Ammon's horn (tissue), 1 donor: ENCODE results near the gene BCL7C.
"Not testable (repeated sequence)": the region's sequence is repeated elsewhere in the genome, so short reads cannot be mapped to it uniquely, and the experiment has no call there.

Experiments
- DNase-seq: peaks from one replicate; pipeline ENCODE4 v3.0.0-alpha.2; 2016; ENCODE audit warnings: low spot score

The BCL7C gene

DNA sequence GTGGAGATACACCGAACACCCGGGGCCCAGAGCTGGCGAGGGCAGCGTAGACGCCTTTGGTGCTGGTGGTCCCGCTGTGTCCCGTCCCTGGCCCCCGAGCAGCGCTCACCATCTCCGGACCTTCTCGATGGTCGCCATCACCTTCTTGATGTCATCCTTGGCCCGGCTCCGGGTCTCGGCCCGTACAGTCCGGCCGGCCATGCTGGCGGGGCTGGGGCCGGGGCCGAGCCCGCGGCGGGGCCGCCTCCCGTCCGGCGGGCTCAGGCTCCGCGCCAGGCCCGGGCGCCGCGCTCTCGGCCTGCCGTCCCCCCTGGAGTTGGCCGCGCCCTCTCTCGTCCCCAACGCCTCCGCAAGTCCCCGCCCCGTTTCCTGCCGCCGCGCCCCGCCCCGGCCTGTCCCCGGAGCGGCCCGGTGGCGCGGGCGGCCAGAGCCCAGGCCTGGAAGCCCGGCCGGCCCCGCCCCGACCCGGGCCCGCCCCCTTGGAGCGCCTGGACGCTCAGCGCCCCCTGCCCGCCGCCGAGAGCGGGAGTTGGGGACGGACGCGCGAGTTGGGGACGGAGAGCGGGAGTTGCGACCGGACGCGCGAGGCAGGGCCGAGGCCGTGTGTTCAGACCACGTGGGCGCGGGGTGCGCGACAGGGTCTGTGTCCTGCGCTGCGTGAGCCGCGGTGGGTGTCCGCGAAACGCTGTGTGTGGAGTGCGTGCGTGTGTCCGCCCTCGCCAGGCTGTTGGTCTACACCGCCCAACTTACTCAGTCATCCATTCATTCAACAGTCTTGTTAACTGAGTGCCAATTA is at the start of gene BCL7C:
Gene BCL7C, minus strand, starts transcription at position 334 of the 796 bp plus-strand sequence. Its CDS starts 133 bp downstream, at position 201.
- peak; percentile 90 for DNase-seq

DNA sequence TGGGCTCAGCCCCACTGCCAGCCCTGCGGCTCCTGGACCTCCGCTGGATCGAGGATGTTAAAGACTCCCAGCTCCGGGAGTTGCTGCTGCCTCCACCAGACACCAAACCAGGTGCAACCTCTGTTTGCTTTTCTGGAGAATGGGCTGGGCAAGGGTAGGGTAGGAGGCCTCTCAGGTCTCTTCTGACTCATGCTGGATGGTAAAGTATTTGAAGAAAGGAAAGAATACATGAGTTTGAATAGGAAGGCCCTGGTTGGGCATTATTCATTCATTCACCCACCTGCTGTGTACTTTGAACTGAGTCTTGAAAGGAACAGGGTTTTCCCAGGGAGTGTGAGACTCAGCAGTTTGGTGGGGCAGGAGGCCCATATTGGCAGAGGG is 48.5 kb upstream of the BCL7C start:
- no peak for DNase-seq

DNA sequence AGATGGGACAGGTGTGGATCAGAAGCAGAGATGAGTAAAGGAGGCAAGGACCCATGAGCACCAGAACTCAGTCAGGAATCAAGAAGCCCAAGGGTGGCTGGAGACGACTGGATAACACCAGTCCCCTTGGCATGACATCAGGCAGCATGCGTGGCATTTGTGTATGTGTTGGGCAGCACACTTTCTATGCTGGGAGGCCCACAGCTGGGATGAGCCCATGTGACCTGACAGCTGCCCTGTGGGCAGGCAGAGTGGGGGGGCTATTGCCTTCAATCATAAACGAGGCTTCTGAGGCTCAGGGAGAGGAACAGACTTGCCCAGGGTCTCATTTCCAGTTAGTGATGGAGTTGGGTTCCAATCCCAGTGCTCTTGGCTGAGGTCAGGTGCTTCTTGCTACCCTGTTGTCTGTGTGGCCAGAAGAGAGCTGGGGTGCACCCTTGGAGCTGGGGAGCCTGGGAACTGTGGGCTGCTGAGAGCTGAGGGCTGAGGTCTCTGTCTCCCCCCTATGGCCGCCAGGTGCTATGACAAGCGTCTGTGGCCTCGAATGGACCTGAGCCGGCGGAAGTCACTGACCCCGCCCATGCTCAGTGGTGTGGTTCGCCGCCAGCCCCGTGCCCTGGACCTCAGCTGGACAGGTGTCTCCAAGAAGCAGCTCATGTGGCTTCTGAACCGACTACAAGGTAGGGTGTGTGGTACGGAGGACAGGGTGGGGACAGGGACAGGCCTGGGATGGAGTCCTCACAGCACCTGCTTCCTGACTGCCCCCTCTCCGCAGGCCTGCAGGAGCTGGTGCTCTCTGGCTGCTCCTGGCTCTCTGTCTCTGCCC is 47.9 kb upstream of the BCL7C start:
- peak; percentile 77 for DNase-seq

DNA sequence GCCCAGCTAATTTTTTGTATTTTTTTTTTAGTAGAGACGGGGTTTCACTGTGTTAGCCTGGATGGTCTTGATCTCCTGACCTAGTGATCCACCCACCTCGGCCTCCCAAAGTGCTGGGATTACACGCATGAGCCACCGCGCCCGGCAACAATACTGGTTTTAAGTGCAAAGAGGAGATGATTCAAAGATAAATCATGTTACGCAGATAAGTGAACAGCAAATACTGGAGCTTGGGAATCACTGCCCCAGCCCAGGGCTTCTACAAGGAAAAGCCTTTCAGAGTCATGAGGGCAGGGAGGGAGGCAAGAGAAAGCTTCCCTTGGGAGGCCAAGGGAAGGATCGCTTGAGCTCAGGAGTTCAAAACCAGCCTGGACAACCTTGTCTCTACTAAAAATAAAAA is 45.7 kb upstream of the BCL7C start:
- not testable (repeated sequence) for DNase-seq

DNA sequence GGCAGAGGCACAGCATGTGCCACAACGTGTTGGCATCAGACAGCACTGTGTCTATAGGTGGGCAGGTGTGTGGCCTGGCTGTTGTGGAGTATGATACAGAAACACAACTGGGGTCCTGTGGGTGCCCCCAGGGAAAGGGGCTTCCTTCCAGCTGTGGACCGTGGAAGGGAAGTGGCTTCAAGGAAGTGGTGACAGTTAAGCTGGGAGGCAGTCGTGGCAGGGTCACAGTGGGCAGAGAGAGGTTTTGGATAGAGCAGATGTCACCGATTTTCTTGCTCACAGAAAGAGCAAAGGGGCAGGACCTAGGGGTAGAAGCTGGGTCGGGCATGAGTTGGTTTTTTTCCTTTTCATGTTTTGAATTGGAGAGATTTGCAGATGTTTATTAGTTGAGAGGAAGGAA is 43.8 kb upstream of the BCL7C start:
- no peak for DNase-seq

DNA sequence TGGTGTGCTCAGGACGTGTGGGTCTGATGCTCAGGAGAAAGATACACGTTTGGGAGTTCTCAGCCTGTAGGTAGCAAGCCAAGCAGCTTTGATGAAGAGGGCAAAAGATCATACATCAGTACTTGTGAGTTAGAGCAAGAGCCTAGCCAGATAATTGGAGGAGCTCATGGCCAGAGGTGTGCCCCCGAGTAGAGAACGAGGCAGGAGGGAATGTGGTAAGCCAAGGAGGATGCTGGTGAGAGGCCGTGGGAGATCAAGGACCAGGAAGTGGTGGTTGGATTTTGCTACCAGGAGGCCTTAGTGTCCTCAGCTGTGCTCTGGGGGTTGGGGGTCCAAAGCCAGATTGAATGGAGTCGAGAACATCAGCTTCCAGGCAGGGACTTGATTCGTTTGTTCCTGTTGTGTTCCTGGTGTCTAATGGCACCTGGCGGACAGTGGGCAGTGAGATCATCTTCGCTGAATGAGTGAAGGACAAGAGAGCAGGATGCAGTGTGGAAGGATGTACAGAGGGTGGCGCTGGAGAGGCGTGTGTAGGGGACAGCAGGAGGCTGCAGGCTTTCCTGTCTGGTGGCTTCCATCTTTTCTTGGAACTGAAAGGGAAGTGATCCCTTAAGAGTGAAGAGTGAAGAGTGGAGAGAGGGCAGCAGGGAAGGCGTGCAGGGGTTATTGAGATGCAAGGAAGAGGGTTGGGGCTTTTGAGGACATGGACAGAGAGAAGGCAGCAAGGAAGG is 41.1 kb upstream of the BCL7C start:
- DNase-seq: no peak

DNA sequence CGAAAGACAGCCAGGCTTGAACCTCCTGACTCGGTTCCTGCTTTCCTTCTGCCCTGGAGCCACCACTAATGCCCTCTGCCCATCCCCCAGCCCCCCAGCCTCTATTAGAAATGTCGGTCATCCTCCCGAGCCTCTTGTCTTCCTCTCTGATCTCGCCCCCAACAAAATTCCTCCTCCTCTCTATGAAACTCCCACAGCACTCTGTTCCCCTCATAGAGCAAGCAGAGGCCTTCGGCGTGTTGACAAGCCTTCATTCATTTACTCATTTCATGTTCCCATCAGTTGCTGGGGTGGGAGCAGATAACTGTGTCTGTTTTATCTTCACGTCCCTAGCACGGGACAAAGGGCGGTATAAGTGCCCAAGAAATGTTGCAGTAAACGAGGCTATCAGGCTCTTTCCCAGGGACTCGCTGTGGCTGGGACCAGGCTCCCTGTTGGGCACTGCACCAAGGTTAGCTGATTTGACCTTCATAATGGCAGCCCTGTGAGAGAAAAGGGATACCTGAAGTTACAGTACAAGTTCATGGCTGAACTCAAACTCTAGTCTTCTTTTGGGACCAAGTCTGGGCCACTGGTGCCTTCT is 37.3 kb upstream of the BCL7C start:
- DNase-seq: no peak

DNA sequence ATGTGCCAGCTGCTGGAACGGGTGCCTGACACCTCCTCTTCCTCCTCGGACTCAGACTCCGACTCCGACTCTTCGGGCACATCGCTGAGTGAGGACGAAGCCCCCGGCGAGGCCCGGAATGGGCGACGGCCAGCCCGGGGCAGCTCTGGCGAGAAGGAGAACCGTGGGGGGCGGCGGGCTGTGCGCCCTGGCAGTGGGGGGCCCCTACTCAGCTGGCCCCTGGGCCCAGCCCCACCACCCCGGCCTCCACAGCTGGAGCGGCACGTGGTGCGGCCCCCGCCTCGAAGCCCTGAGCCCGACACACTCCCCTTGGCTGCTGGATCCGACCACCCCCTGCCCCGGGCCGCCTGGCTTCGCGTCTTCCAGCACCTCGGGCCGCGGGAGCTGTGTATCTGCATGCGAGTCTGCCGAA is 36.3 kb upstream of the BCL7C start:
- DNase-seq: no peak

DNA sequence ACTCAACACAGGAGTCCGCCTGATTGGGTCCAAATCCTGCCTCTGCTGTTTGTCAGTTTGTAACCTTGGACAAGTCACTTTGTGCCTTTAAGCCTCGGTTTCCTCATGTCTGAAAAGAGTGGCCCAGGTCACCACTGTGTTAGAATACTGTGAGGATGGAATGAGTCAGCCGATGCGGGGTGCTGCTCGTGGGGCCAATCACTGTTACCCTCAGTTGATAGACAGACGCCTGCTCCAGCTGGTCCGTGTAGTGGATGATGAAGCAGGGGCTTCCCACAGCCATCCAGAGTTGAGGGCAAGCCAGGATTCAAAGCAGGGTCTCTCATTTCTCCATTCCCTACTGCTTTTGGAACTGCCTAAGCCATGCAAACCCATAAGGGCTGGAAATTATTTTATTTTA is 35.3 kb upstream of the BCL7C start:
- no peak for DNase-seq

DNA sequence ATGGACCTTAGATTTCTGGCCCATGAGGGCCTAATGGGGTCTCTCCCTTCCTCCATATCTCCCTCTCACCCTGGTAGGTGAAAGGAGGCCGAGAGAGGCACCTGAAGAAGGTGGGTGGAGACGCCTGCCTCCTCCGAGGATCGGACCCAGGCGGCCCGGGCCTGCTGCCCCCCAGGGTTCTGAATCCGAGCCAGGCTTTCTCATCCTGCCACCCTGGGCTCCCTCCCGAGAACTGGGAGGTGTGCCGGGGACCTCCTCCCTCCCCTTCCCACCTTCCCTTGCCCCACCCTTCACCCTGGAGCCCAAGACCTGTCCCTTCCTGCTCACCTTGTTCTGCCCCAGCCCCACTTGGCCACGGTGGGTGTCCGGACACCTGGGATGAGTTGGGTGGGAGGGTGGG is 34.5 kb upstream of the BCL7C start:
- DNase-seq: no peak

DNA sequence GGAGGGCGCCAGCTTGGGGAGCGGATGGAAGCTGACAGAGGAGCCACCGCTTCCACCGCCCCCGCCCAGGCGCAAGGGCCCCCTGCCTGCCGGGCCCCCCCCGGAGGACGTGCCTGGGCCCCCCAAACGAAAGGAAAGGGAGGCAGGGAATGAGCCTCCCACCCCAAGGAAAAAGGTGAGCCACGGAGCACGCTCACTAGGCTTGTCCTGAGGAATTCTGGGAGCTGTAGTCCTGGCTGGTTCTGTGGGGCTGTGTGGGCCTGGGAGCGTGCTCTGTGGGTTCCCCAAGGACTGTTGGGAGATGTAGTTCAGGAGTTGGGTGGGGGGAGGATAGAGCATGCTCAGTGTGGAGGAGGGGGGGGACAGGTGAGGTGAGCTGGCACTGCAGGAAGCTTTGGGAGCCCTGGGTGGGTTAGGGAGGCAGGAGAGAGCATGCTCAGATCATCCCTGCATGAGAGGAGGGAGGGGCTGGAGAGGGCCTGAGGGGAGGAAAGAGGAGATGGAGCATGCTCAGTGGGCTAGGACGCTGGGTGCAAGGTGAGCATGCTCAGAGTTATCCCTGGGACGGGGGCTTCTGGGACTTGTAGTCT is 34.0 kb upstream of the BCL7C start:
- peak; percentile 85 for DNase-seq

DNA sequence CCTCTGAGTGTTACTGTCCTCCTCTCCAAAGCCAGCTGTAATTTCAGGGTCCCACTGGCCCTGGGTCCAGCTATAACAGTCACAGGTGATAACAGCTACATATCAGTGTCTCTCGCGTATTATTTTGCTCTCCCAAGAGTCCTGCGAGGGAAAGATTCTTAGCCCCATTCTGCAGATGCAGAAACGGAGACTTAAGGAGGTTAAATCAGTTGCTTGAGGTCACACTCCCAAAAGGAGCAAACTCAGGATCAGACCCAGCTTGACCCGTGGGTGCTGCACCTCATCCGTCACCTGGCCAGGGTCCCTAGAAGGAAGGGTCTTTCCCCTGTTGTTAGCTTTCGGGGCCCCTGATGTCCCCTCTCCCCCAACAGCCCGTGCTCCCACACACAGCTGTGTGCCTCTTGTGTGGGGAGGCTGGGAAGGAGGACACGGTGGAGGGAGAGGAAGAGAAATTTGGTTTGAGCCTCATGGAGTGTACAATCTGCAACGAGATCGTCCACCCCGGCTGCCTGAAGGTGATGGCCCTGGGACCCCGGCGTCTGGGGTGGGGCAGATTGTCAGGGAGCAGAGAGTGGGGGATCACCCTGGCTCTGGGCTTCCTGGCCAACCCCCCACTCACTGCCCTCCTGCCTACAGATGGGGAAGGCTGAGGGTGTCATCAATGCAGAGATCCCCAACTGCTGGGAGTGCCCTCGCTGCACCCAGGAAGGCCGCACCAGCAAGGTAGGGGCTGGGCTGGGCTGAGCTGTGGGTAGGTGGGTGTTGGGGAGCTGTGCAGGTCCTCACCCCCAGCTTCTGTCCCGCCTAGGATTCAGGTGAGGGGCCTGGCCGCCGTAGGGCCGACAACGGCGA is 33.3 kb upstream of the BCL7C start:
- no peak for DNase-seq

DNA sequence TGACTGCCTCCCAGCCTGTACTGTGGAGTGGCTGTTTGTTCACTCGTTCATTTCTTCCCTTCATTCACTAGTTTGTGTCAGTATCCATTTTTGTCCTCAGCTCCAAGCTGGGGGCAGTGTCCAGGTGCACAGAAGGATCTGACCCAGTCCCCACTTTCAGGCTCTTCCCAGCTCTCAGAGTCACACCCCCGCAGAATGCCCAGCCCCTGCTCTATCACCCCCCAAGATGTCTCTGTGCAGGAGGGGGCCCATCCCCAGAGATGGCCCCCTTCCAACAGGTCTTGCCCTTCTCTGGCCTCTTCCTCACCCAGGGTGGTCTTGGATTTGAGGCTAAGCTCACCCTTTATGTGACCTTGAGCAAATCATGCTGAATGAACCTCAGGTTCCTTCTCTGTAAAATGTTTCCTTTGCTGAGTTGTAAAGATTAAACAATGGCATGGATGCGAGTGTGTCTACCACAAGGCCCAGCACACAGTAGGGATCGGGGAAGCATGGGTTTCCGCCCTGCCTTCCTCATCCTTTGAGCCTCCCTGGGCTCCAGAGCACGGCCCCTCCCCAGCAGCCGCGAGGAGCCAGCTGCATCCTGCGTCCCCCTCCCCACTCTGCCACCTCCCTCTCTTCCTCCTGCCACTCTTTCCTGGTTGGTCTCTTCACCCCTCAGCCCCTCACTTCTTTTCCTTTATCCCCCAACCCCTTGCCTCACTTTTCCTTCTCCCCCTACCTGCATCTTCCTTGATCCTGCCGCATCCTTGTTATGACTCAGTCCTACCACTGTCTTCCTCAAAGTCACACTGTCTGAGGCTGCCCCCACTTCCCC is 32.3 kb upstream of the BCL7C start:
- DNase-seq: no peak

DNA sequence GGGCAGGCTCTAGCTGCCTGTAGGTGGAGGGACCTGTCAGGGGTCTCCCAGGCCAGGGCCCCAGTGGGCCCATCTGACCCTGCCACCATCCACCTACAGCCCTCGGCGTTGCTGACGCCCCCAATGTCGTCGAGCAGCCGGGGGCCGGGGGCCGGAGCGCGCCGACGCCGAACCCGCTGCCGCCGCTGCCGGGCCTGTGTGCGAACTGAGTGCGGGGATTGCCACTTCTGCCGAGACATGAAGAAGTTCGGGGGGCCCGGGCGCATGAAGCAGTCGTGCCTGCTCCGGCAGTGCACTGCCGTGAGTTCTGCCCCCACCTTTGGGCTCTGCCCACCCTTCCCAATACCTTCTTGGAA is 31.7 kb upstream of the BCL7C start:
- DNase-seq: no peak

DNA sequence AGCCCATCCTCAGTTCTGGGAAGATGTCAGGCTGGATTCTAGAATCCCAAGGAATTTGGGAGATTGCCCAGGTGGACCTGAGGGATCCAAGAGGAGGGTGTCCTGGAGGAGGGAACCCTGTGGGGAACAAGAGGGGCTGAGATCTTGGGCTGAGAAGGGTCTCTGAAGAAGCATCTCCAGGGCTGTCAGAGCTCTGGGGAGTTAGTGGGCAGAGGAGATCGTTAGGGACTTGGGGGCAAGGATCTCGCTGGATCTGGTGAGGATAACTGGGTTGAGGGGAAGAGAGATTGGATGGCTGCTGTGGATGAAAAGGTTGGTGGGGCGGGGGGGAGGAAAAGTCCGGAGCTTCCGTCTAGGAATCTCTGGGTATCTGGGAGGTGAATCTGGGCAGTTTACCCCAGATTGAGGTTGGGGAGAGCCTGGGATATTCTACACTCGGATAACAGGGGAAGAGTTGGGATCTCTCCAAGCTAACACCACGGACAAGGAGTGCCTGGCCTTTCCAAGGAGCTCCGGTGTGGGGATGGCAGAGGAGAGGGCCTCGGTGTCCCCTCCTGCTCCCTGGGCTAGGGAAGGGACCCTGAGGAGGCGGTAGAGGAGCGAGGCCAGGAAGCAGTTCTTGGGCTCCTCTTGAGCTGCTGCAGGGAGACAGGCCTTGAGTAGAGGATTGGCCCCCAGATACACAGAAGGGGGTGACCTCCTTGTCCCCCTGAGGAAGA is 31.2 kb upstream of the BCL7C start:
- DNase-seq: no peak

DNA sequence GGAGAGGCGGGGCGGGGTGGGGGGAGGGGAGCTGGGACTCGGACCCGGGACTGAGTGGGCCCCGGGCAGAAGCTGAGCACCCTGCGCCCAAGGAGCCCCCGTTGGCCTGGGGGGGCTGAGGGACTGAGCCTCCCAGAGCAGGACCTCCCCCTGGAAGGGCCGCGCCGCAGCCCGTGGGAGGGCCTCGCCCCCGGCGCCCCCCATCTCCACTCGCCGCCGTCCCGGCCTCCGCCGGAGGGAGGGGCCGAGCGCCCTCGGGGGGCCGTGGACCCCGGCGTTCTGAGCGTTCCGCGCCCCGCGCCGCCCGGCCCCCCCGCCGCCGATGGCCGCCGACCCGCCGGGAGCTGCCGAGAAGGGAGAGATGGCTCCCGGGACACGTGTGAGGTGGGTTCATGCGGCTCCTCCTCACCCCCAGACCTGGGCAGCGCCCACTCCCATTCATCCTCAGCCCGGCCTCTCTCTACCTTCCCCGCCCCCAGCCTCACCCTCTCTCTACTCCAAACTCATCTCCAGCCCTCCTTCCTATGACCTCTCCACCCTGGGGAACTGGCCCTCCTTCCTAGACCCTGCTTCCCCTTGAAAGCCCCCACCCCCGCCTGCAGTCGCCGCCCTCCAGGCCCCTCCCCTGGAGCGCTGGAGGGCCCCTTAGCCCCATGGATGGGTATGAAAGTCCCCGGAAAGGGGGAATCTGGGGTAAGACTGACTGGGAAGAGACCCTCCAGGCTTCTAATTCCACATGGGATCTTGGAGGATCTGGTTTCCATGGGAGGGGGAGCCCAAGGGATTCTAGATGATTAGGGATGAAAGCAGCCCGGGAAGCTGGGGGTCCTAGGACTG is 30.4 kb upstream of the BCL7C start:
- no peak for DNase-seq

DNA sequence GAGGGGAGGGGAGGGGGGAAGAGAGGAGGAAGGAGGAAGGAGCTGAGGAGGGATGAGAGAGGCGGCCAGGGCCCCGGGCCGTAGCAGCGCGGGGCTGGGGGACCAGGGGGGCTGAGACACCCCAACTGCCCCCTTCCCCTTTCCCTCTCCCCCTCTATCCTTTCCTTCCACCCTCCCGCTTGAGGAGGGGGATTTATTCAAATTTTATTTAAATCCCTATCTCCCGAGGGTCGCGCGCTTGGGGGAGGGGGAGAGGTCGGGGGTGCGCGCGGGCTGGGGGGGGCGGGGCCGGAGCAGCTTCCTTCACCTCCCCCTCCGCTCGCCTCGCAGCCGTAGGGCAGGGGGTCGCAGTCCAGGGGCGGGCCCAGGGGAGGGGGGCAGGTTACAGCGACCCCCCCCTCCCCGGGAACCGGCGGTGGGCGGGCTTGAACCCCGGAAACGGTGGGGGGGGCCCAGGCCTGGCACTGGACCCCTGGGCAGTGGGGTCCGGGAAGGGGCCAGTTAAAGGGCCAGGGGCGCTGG is 29.7 kb upstream of the BCL7C start, which contains the start of gene FBXL19:
Gene FBXL19, plus strand, starts transcription at position 19 of the 522 bp plus-strand sequence. CDS start 2,183 bp downstream, outside the sequence.
- DNase-seq: no peak

DNA sequence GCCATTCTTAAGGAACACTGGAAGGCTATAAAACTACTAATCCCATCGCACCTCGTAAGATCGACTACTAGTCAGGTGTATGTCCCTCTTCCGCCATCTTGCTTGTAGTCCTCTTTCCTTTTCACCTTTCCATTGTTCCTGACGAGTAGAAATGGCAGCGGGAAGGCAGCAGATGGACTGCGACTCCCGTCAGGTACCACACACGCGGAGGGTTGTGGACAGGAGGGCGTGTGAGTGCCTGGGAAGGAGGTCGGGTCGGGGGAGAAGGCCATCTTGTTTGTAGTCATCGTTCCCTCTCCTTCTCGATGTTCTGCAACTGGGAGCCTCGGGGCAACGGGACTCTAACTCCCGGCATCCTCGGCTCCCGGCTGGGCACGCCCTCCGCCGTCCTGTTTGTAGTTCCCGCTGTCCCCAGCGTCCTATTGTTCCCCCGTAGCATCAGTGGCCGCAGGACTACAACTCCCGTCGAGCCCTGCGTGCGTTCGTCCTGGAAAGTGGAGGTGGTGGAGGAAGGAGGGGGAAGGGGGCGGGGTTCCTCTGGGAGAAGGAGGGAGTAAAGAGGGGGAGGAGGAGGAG is 29.2 kb upstream of the BCL7C start:
- peak; percentile 100 for DNase-seq
